Endothelial cell of umbilical vein (primary cell): ENCODE measurements around the gene NAMPT. TPM values are rescaled to one million over a fixed set of nuclear protein-coding genes. Genes with fewer than 3 reads are reported as not detected.

ENCODE experiments used
- BruUV-seq: library from RNA; stranded (reverse); fragments of 400-500 nt; replicated peaks from 2 replicates; lab custom pipeline; 2021; lab: Mats Ljungman, UMichigan
- CTCF ChIA-PET: fragments of 300-600, 350-600 bp; sonication (Branson Sonifier 250); formaldehyde crosslinking; loops from one replicate; lab custom pipeline; 2021; ENCODE audit warnings: antibody characterized with exemption, inconsistent platforms; lab: Charles Lee
- POLR2A ChIA-PET: fragments of 300-600, 350-600 bp; sonication (Branson Sonifier 250); formaldehyde crosslinking; loops from one replicate; lab custom pipeline; 2021; ENCODE audit warnings: antibody characterized with exemption, inconsistent platforms; lab: Charles Lee
- DNase-seq: peaks from one replicate; pipeline ENCODE4 v3.0.0-alpha.2; 2011; ENCODE audit warnings: low read depth, low spot score
- FAIRE-seq: peaks from 2 replicates; lab custom pipeline; 2011; peaks lifted over from hg19 to GRCh38; lab: Jason Lieb, UNC
- H2AFZ ChIP-seq: 2 replicates; pipeline ENCODE4 v1.6.0; 2012; ENCODE audit warnings: low read depth, low read length, control low read depth, inconsistent platforms
- H3K27ac ChIP-seq: 2 replicates; pipeline ENCODE4 v1.5.1; 2011; ENCODE audit warnings: low read depth, mild to moderate bottlenecking, control low read depth, low read length, moderate library complexity; ENCODE audit not compliant: insufficient read depth
- H3K27me3 ChIP-seq, 2 experiments: 2 replicates each; pipeline versions ENCODE4 v1.6.0 to v1.6.1; 2011; ENCODE audit warnings: low read length in 2 of 2, mixed read lengths in 1 of 2; ENCODE audit not compliant: control insufficient read depth in 2 of 2, insufficient read depth in 2 of 2
- H3K36me3 ChIP-seq, 2 experiments: 2 replicates in 1 of 2; 3 replicates in 1 of 2; pipeline ENCODE4 v1.5.1; 2011; ENCODE audit warnings: low read length in 2 of 2, mild to moderate bottlenecking in 1 of 2, moderate library complexity in 1 of 2; ENCODE audit not compliant: control insufficient read depth in 2 of 2, insufficient read depth in 2 of 2; ENCODE audit errors: extremely low read depth in 1 of 2
- H3K4me1 ChIP-seq: 3 replicates; pipeline ENCODE4 v1.5.1; 2011; ENCODE audit warnings: mild to moderate bottlenecking, low read length; ENCODE audit not compliant: control insufficient read depth, insufficient read depth; ENCODE audit errors: extremely low read depth
- H3K4me2 ChIP-seq: 2 replicates; pipeline ENCODE4 v1.6.1; 2011; ENCODE audit warnings: low read length, control low read depth, mixed read lengths; ENCODE audit not compliant: insufficient read depth
- H3K4me3 ChIP-seq, 3 experiments: fragments of 200-600 bp in 1 of 3; sonication (generic), shearing (Covaris generic) in 1 of 3; replicated peaks in 1 of 3; 2 replicates each; pipeline ENCODE4 v1.5.1; 2011 to 2016; ENCODE audit warnings: control low read depth in 3 of 3, low read length in 3 of 3, mild to moderate bottlenecking in 2 of 3, inconsistent platforms in 1 of 3, low read depth in 1 of 3, moderate library complexity in 1 of 3; ENCODE audit not compliant: insufficient read depth in 1 of 3
- H3K79me2 ChIP-seq: 2 replicates; pipeline ENCODE4 v1.6.0; 2012; ENCODE audit warnings: low read length, inconsistent platforms; ENCODE audit not compliant: control insufficient read depth, insufficient read depth
- H3K9ac ChIP-seq: replicated peaks from 2 replicates; pipeline ENCODE3; 2011; ENCODE audit warnings: low read length, control low read depth; ENCODE audit not compliant: insufficient read depth; ENCODE audit errors: extremely low read depth
- H3K9me1 ChIP-seq: replicated peaks from 3 replicates; pipeline ENCODE4 v1.6.0; 2011; ENCODE audit warnings: mild to moderate bottlenecking, low read length; ENCODE audit not compliant: control insufficient read depth, insufficient read depth; ENCODE audit errors: extremely low read depth
- H3K9me3 ChIP-seq: replicated peaks from 2 replicates; pipeline ENCODE4 v1.5.1; 2012; ENCODE audit warnings: low read length, inconsistent platforms; ENCODE audit not compliant: control insufficient read depth, insufficient read depth
- H4K20me1 ChIP-seq: replicated peaks from 2 replicates; pipeline ENCODE3; 2011; ENCODE audit warnings: mild to moderate bottlenecking, low read length; ENCODE audit not compliant: control insufficient read depth, insufficient read depth; ENCODE audit errors: extremely low read depth
- EZH2 ChIP-seq: IDR thresholded peaks from 2 replicates; pipeline ENCODE4 v1.6.1; 2012; ENCODE audit warnings: borderline replicate concordance, low read depth, mild to moderate bottlenecking, moderate library complexity, low read length, inconsistent platforms; ENCODE audit not compliant: severe bottlenecking
- FOS ChIP-seq: IDR thresholded peaks from 2 replicates; pipeline ENCODE4 v1.6.1; 2011; ENCODE audit warnings: mild to moderate bottlenecking, low read length, moderate library complexity, borderline replicate concordance; ENCODE audit not compliant: insufficient read depth
- JUN ChIP-seq: IDR thresholded peaks from 2 replicates; pipeline ENCODE4 v1.6.1; 2011; ENCODE audit warnings: borderline replicate concordance, low read depth; ENCODE audit not compliant: insufficient read length, insufficient read depth
- MYC ChIP-seq: IDR thresholded peaks from one replicate; pipeline ENCODE4 v1.6.1; 2011; ENCODE audit warnings: mild to moderate bottlenecking, low read depth, low read length
- POLR2A ChIP-seq: IDR thresholded peaks from 2 replicates; pipeline ENCODE4 v1.6.1; 2012; ENCODE audit warnings: low read depth, mild to moderate bottlenecking, control low read depth, low read length
- dilution Hi-C: fragments of 300-500 bp; cut with MboI; formaldehyde crosslinking; loops from one replicate; pipeline ENCODE4 v1.15.0; 2019; ENCODE audit warnings: low sequenced_read_pairs; ENCODE audit not compliant: extremely low pct_ligation_motif_present
- intact Hi-C: fragments of 100-400 bp; cut with micrococcal nuclease; formaldehyde crosslinking; loops from one replicate; pipeline ENCODE4 v1.10.0; 2022
- polyA plus RNA-seq, 4 experiments: library from polyadenylated mRNA; depleted of rRNA in 3 of 4; stranded (reverse) in 3 of 4; unstranded in 1 of 4; fragments of >200 nt; gene quantifications; 2 replicates each; pipeline versions ENCODE4 v1.2.1 to v1.2.3, GENCODE V29; 2011 to 2012; ENCODE audit warnings: missing spikeins in 1 of 4
- total RNA-seq: library from RNA; stranded (reverse); gene quantifications from 2 replicates; pipeline ENCODE4 v1.2.3, GENCODE V29; 2021
- TF ChIP-seq, protein P1 (sequence below): IDR thresholded peaks from 2 replicates; pipeline ENCODE4 v1.6.1; 2011; ENCODE audit not compliant: insufficient read depth, insufficient read length

NAMPT gene
- total and polyA plus RNA-seq, 2 donors (not counting 3 experiments of a cell fraction or from before 2014, with no cell fraction given), result 17.5 to 133 TPM

- Histone ChIP-seq H3K36me3 (peaks cover 0 to 2% of the 10 kb centered on the region in 2 experiments), H4K20me1 (peaks cover 5% of the 10 kb centered on the region), H3K79me2 (peaks cover 53% of the 10 kb centered on the region), H3K9me1 (no peaks in the 10 kb centered on the region), H3K9me3 (no peaks in the 10 kb centered on the region), H3K4me1 (peaks cover 38% of the 10 kb centered on the region), H3K27ac (peak overlapping the region; percentile 76), H3K4me2 (peak overlapping the region; percentile 99), H3K9ac (peak overlapping the region; percentile 97), H3K4me3 (peak overlapping the region; percentile 80 to 94 (median 83)), H3K27me3 (no peaks in the 10 kb centered on the region), H2AFZ (no peak overlapping the region)
- TF ChIP-seq EZH2 (no peak), MYC (no peak), FOS (no peak), POLR2A (no peak), JUN (no peak)
- TF ChIP-seq, protein P1, sequence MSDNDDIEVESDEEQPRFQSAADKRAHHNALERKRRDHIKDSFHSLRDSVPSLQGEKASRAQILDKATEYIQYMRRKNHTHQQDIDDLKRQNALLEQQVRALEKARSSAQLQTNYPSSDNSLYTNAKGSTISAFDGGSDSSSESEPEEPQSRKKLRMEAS, result peak; percentile 13
- dilution Hi-C loops, result no loop called here
- FAIRE-seq (peak; percentile 58), DNase-seq (peak; percentile 63)
- intact Hi-C loops, result loop anchor here (1.0 to 2.0 kb wide), 6 partner anchors 59 to 453 kb away; partner anchors contain the start of gene CCDC71L
- no TSS peak for BruUV-seq
- ChIA-PET POLR2A (interaction anchor here (0.7 to 2.6 kb wide), 11 partner anchors 10 to 307 kb away, joined by 3 to 11 read pairs (median 6); no protein-coding TSS in a partner anchor), CTCF (interaction anchor here (0.5 to 3.3 kb wide), 13 partner anchors 13 to 491 kb away, joined by 3 to 49 read pairs (median 4); no protein-coding TSS in a partner anchor)
Measured at GRCh38 chr7:106283831-106284713, 711 bp downstream of the NAMPT start.
